ENCODE data around the gene SPG7.

- no peak for TF ChIP-seq CTCF (conservative IDR thresholded peaks at IDR 0.05)
- TF ChIP-seq EZH2 (IDR thresholded peaks at IDR 0.05; ENCODE audit: low read depth), result no peak
Measured at GRCh38 chr16:89507214-89507833, 879 bp upstream of the SPG7 start.

Measured in PC-9 (cell line).